HCT116 (cell line): Measurements from ENCODE around the gene EXOSC1. TPM values are rescaled to one million over a fixed set of nuclear protein-coding genes. Genes with fewer than 3 reads are reported as not detected.

Experiments
- ATAC-seq: fragments of 200-7000 bp; cut with Tn5 transposase; 2 replicates; pipeline ENCODE4 v1.9.1; 2020; ENCODE audit warnings: mild to moderate bottlenecking, moderate library complexity
- BruUV-seq: library from RNA; stranded (reverse); fragments of 400-500 nt; replicated peaks from 2 replicates; lab custom pipeline; 2021; lab: Mats Ljungman, UMichigan
- CTCF ChIA-PET: fragments of 300-600 bp; sonication (Branson Sonifier 250); formaldehyde crosslinking; loops from one replicate; lab custom pipeline; 2021; ENCODE audit warnings: antibody characterized with exemption; lab: Charles Lee
- POLR2A ChIA-PET: fragments of 300-600, 350-600 bp; sonication (Branson Sonifier 250); formaldehyde crosslinking; loops from one replicate; lab custom pipeline; 2021; ENCODE audit warnings: antibody characterized with exemption; lab: Charles Lee
- RAD21 ChIA-PET, 2 experiments: fragments of 300-600 bp; sonication (Branson Sonifier 250); formaldehyde crosslinking; loops; one replicate each; lab custom pipeline; 2023; ENCODE audit warnings: low total read pairs in 2 of 2; ENCODE audit not compliant: uncharacterized antibody in 2 of 2, unreplicated experiment in 2 of 2, low non-redundant PET in 1 of 2; lab: Charles Lee
- DNase-seq: peaks from one replicate; pipeline ENCODE4 v3.0.0-alpha.2; 2010; ENCODE audit warnings: low read depth, low spot score
- H2AFZ ChIP-seq: fragments of 200-600 bp; shearing (Covaris generic), sonication (generic); 2 replicates; pipeline ENCODE4 v1.6.1; 2017; ENCODE audit warnings: low read depth, mixed run types, mixed read lengths, antibody characterized with exemption, low read length; ENCODE audit not compliant: poor library complexity, severe bottlenecking
- H3K27ac ChIP-seq: 2 replicates; pipeline ENCODE4 v1.5.1; 2012; ENCODE audit warnings: low read depth, low read length
- H3K27me3 ChIP-seq: fragments of 200-600 bp; sonication (generic); 2 replicates; pipeline ENCODE4 v1.6.1; 2016; ENCODE audit warnings: mixed run types, low read length, mixed read lengths; ENCODE audit not compliant: insufficient read depth
- H3K36me3 ChIP-seq, 2 experiments: fragments of 200-500 bp in 1 of 2; fragments of 200-600 bp in 1 of 2; sonication (Bioruptor generic) in 1 of 2; sonication (generic) in 1 of 2; 2 replicates each; pipeline versions ENCODE4 v1.5.1 to v1.6.1; 2014 to 2016; ENCODE audit warnings: low read length in 2 of 2, inconsistent platforms in 1 of 2, mixed read lengths in 1 of 2, mixed run types in 1 of 2; ENCODE audit not compliant: insufficient read depth in 2 of 2, control insufficient read depth in 1 of 2
- H3K4me1 ChIP-seq, 2 experiments: fragments of 200-600 bp in 1 of 2; sonication (generic) in 1 of 2; 2 replicates each; pipeline versions ENCODE4 v1.5.1 to v1.6.1; 2012 to 2017; ENCODE audit warnings: low read length in 2 of 2, inconsistent platforms in 1 of 2, mild to moderate bottlenecking in 1 of 2, mixed read lengths in 1 of 2, mixed run types in 1 of 2, moderate library complexity in 1 of 2; ENCODE audit not compliant: insufficient read depth in 2 of 2, control insufficient read depth in 1 of 2
- H3K4me2 ChIP-seq: fragments of 200-600 bp; sonication (generic); 2 replicates; pipeline ENCODE4 v1.6.1; 2017; ENCODE audit warnings: mixed run types, low read length, mixed read lengths
- H3K4me3 ChIP-seq, 2 experiments: fragments of 200-600 bp in 1 of 2; sonication (generic) in 1 of 2; replicated peaks in 1 of 2; 2 replicates each; pipeline ENCODE4 v1.5.1; 2011 to 2016; ENCODE audit warnings: low read length in 2 of 2, control low read depth in 1 of 2, low read depth in 1 of 2, mild to moderate bottlenecking in 1 of 2, mixed read lengths in 1 of 2, mixed run types in 1 of 2
- H3K79me2 ChIP-seq: fragments of 200-600 bp; sonication (generic); 2 replicates; pipeline ENCODE4 v1.6.1; 2017; ENCODE audit warnings: mild to moderate bottlenecking, mixed run types, low read length, moderate library complexity, mixed read lengths; ENCODE audit not compliant: insufficient read depth
- H3K9ac ChIP-seq: fragments of 200-600 bp; sonication (generic); 2 replicates; pipeline ENCODE4 v1.6.1; 2016; ENCODE audit warnings: low read length, mixed read lengths
- H3K9me2 ChIP-seq: fragments of 200-600 bp; sonication (generic), shearing (Covaris generic); 2 replicates; pipeline ENCODE4 v1.6.1; 2017; ENCODE audit warnings: mixed run types, mild to moderate bottlenecking, moderate library complexity; ENCODE audit not compliant: insufficient read depth
- H3K9me3 ChIP-seq, 2 experiments: fragments of 200-500 bp in 1 of 2; fragments of 200-600 bp in 1 of 2; sonication (Bioruptor generic) in 1 of 2; sonication (generic) in 1 of 2; 2 replicates each; pipeline ENCODE4 v1.6.1; 2014 to 2017; ENCODE audit warnings: low read length in 2 of 2, mixed read lengths in 2 of 2, inconsistent platforms in 1 of 2, low read depth in 1 of 2, mild to moderate bottlenecking in 1 of 2, mixed run types in 1 of 2, moderate library complexity in 1 of 2; ENCODE audit not compliant: control insufficient read depth in 1 of 2, insufficient read depth in 1 of 2
- H4K20me1 ChIP-seq: fragments of 200-600 bp; sonication (generic), shearing (Covaris generic); 2 replicates; pipeline ENCODE4 v1.6.1; 2017; ENCODE audit warnings: mixed run types, mild to moderate bottlenecking, moderate library complexity; ENCODE audit not compliant: insufficient read depth
- EGR1 ChIP-seq: IDR thresholded peaks from 2 replicates; pipeline ENCODE4 v1.6.1; 2012; ENCODE audit warnings: low read depth
- EZH2phosphoT487 ChIP-seq: fragments of 200-600 bp; IDR thresholded peaks from 2 replicates; pipeline ENCODE4 v1.6.1; 2018; ENCODE audit warnings: antibody characterized with exemption, borderline replicate concordance
- POLR2A ChIP-seq: IDR thresholded peaks from 2 replicates; pipeline ENCODE4 v1.7.0; 2011; ENCODE audit warnings: borderline replicate concordance; ENCODE audit not compliant: insufficient read depth, insufficient read length; ENCODE audit errors: extremely low read depth
- POLR2AphosphoS5 ChIP-seq: IDR thresholded peaks from 2 replicates; pipeline ENCODE4 v1.6.1; 2011; ENCODE audit warnings: mild to moderate bottlenecking, low read depth, low read length, moderate library complexity
- SIN3A ChIP-seq: IDR thresholded peaks from 2 replicates; pipeline ENCODE4 v1.6.1; 2012; ENCODE audit warnings: low read depth
- TCF7L2 ChIP-seq: IDR thresholded peaks from 2 replicates; pipeline ENCODE4 v1.7.0; 2011; ENCODE audit warnings: borderline replicate concordance, inconsistent platforms; ENCODE audit not compliant: insufficient read depth, insufficient read length; ENCODE audit errors: extremely low read depth
- YY1 ChIP-seq: IDR thresholded peaks from 2 replicates; pipeline ENCODE4 v1.6.1; 2011; ENCODE audit warnings: low read length, low read depth, moderate library complexity, mild to moderate bottlenecking; ENCODE audit not compliant: insufficient replicate concordance; ENCODE audit errors: extremely low read depth
- ZFX ChIP-seq: fragments of 450-650 bp; IDR thresholded peaks from 2 replicates; pipeline ENCODE4 v1.6.1; 2017
- intact Hi-C: fragments of 100-400 bp; cut with micrococcal nuclease; formaldehyde crosslinking; loops from 2 replicates; pipeline ENCODE4 v1.10.0; 2022
- total RNA-seq: library from RNA; stranded (reverse); gene quantifications from one replicate; pipeline ENCODE4 v1.2.1, GENCODE V29; 2021; ENCODE audit not compliant: unreplicated experiment
- TF ChIP-seq, protein P1 (sequence below): IDR thresholded peaks from 2 replicates; pipeline ENCODE4 v1.6.1; 2012

The EXOSC1 gene
- total RNA-seq, 1 experiment from 2014 or later, result 38.9 TPM

DNA sequence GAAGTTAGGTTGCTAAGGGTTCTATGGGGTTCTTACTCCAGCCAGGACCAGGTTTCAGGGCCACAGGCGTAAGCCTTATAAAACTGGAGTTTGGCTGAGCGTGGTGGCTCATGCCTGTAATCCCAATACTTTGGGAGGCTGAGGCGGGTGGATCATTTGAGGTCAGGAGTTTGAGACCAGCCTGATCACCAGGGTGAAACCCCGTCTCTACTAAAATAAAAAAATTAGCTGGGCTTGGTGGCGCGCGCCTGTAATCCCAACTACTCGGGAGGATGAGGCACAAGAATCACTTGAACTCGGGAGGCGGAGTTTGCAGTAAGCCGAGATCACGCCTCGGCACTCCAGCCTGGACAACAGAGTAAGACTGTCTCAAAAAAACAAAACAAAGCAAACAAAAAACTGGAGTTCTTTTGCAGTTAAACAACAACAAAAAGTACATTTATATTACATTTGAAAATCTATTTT, 44.3 kb downstream of the EXOSC1 start (continued):
- TF ChIP-seq EZH2phosphoT487 (no peak), YY1 (no peak), TCF7L2 (no peak)
- TF ChIP-seq, all 23 proteins: peak for 0

DNA sequence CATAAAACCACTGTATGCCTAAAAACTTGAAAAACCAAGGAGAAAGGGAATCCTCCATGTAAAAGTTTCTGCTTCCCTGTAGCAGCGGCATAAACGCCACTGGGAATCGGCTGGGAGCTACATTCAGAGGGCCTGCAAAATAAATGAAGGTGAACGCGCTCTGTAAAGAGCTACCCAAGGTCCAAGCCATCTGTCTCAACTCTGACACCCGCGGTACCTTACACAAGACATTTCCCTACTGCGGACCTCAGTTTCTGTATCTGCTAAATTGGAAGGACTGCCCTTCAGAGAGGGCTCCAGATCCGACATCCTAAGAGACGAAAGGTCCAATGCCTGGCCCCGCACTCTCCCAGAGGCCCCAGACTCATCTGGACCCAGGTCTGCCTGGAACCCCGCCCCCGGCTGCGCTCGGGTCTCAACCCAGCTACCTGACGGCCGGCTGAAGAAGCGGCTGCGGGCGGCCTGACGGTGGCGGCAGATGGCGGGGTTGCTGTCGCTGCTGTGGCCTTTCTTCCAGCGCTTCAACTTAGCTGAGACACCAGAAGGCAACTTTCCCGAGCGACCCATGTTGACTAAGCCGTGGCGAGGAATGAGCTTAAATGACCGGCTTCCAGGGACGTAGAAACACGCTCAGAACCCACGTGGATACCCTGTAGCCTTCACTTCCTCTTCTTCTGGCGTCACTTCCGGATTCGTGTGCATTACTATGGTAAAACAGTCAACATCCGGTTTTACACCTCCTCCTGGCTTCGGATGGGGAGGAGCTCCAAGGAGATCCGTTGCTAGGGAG, 44.9 kb downstream of the EXOSC1 start, which contains the start of gene RRP12:
Gene RRP12, minus strand, starts transcription at position 676 of the 790 bp plus-strand sequence. Its CDS starts 109 bp downstream, at position 567.
- TF ChIP-seq SIN3A (peak; percentile 100), ZFX (peak; percentile 18; the same call in 1 of the 2 replicates), POLR2AphosphoS5 (peak; percentile 77), EGR1 (no peak), POLR2A (peak; percentile 42)
- TF ChIP-seq, protein P1, sequence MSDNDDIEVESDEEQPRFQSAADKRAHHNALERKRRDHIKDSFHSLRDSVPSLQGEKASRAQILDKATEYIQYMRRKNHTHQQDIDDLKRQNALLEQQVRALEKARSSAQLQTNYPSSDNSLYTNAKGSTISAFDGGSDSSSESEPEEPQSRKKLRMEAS, result peak; percentile 100
- no peaks in the 10 kb centered on the region for H3K9me3 ChIP-seq
- peaks cover 35% of the 10 kb centered on the region for H3K79me2 ChIP-seq
- RAD21 ChIA-PET, result no interaction called here
- peak within 1 kb of the TSS; percentile 64 to 80 for H3K4me3 ChIP-seq
- H3K9me2 ChIP-seq, result no peaks in the 10 kb centered on the region
- TSS peak; percentile 90 for BruUV-seq
- H4K20me1 ChIP-seq, result no peaks in the 10 kb centered on the region
- H3K4me1 ChIP-seq, result peaks cover 0 to 13% of the 10 kb centered on the region in 2 experiments; a peak in 2 of 4 replicates
- H2AFZ ChIP-seq, result peak within 1 kb of the TSS; percentile 70
- peak within 1 kb of the TSS; percentile 89 for H3K4me2 ChIP-seq
- peaks cover 8 to 16% of the 10 kb centered on the region in 2 experiments; a peak in 3 of 4 replicates for H3K36me3 ChIP-seq
- DNase-seq (peak; percentile 98), ATAC-seq (peak; percentile 92)
- H3K9ac ChIP-seq, result peak within 1 kb of the TSS; percentile 86
- peak within 1 kb of the TSS; percentile 50 for H3K27ac ChIP-seq
- POLR2A ChIA-PET, result interaction anchor here (0.5 to 1.2 kb wide), 4 partner anchors 8 to 112 kb away, joined by 3 to 4 read pairs (median 3); no protein-coding TSS in a partner anchor
- CTCF ChIA-PET, result interaction anchor here (0.7 to 1.5 kb wide), 6 partner anchors 11 to 212 kb away, joined by 3 to 5 read pairs (median 4); no protein-coding TSS in a partner anchor
- H3K27me3 ChIP-seq, result no peaks in the 10 kb centered on the region
- intact Hi-C loops, result loop anchor here (1.0 kb wide), 1 partner anchor 25 kb away; the partner anchor contains the start of gene PGAM1
